ENCODE results near the gene MASTL.

- TF ChIP-seq, protein P1, sequence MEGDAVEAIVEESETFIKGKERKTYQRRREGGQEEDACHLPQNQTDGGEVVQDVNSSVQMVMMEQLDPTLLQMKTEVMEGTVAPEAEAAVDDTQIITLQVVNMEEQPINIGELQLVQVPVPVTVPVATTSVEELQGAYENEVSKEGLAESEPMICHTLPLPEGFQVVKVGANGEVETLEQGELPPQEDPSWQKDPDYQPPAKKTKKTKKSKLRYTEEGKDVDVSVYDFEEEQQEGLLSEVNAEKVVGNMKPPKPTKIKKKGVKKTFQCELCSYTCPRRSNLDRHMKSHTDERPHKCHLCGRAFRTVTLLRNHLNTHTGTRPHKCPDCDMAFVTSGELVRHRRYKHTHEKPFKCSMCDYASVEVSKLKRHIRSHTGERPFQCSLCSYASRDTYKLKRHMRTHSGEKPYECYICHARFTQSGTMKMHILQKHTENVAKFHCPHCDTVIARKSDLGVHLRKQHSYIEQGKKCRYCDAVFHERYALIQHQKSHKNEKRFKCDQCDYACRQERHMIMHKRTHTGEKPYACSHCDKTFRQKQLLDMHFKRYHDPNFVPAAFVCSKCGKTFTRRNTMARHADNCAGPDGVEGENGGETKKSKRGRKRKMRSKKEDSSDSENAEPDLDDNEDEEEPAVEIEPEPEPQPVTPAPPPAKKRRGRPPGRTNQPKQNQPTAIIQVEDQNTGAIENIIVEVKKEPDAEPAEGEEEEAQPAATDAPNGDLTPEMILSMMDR (IDR thresholded peaks at IDR 0.05): no peak
- no peak for TF ChIP-seq POLR2A (IDR thresholded peaks at IDR 0.05)
These were observed 42.9 kb downstream of the MASTL start for GRCh38 chr10:27197980-27198620.
